NB4 (cell line): ENCODE measurements around the gene THSD4.

ENCODE experiments used
- DNase-seq: peaks from one replicate; pipeline ENCODE4 v3.0.0; 2010; ENCODE audit warnings: low read depth
- H3K4me3 ChIP-seq: one replicate; pipeline ENCODE4 v1.5.1; 2011; ENCODE audit warnings: mild to moderate bottlenecking, low read depth, low read length, moderate library complexity
- CTCF ChIP-seq: IDR thresholded peaks from one replicate; pipeline ENCODE4 v1.5.1; 2012; ENCODE audit warnings: low read depth, low read length
- MAX ChIP-seq: IDR thresholded peaks from 2 replicates; pipeline ENCODE4 v1.6.1; 2011; ENCODE audit warnings: low read depth, low read length
- MYC ChIP-seq: IDR thresholded peaks from 2 replicates; pipeline ENCODE4 v1.6.1; 2011; ENCODE audit warnings: low read depth, low read length
- POLR2A ChIP-seq: IDR thresholded peaks from 2 replicates; pipeline ENCODE4 v1.6.1; 2011; ENCODE audit warnings: mild to moderate bottlenecking; ENCODE audit not compliant: insufficient read length; ENCODE audit errors: extremely low read depth

Gene THSD4

GRCh38 chr15:71290881-71291635 lies 175.8 kb downstream of the THSD4 start:
- TF ChIP-seq POLR2A (no peak), MAX (no peak), CTCF (no peak), MYC (no peak)

GRCh38 chr15:71291723-71292122 lies 176.5 kb downstream of the THSD4 start:
- no peak overlapping the region for H3K4me3 ChIP-seq
- no peak for DNase-seq
- no peak for TF ChIP-seq CTCF
- no peak for TF ChIP-seq MAX
- TF ChIP-seq MYC, result no peak
- no peak for TF ChIP-seq POLR2A

More at GRCh38 chr15:71290881-71291635, 175.8 kb downstream of the THSD4 start:
- no peak overlapping the region for H3K4me3 ChIP-seq
- DNase-seq, result no peak

- TF ChIP-seq CTCF (no peak), MAX (no peak), POLR2A (no peak), MYC (no peak)
- H3K4me3 ChIP-seq, result no peak overlapping the region
- DNase-seq, result no peak
Measured at GRCh38 chr15:71293723-71294122, 178.5 kb downstream of the THSD4 start.

- DNase-seq, result no peak
- TF ChIP-seq CTCF (no peak), MAX (no peak), POLR2A (no peak), MYC (no peak)
- H3K4me3 ChIP-seq, result no peak overlapping the region
Measured at GRCh38 chr15:71294251-71294910, 179.1 kb downstream of the THSD4 start.

GRCh38 chr15:71294911-71295602 lies 179.8 kb downstream of the THSD4 start:
- peak; percentile 43 for DNase-seq
- TF ChIP-seq MYC (no peak), POLR2A (no peak), CTCF (no peak), MAX (no peak)
- no peak overlapping the region for H3K4me3 ChIP-seq
